Activated CD8-positive, alpha-beta T cell treated with anti-CD3 and anti-CD28 coated beads for 36 hours (primary cell): ENCODE results near the gene S100A8. TPM values are rescaled to one million over a fixed set of nuclear protein-coding genes. Genes with fewer than 3 reads are reported as not detected.

Source experiments
- ATAC-seq: fragments of 200-7000 bp; cut with Tn5 transposase; one replicate; pipeline ENCODE4 v1.10.0; 2021; ENCODE audit warnings: mild to moderate bottlenecking, moderate library complexity
- CTCF ChIA-PET: fragments of 350-600 bp; sonication (Branson Sonifier 250); formaldehyde crosslinking; loops from one replicate; lab custom pipeline; 2021; ENCODE audit warnings: antibody characterized with exemption; lab: Charles Lee
- POLR2A ChIA-PET: fragments of 350-600 bp; sonication (Branson Sonifier 250); formaldehyde crosslinking; loops from one replicate; lab custom pipeline; 2021; ENCODE audit warnings: antibody characterized with exemption; lab: Charles Lee
- DNase-seq: peaks from one replicate; pipeline ENCODE4 v3.0.0-alpha.2; 2020
- H3K27ac Mint-ChIP-seq: one replicate; pipeline ENCODE4 v1.8.0; 2021; ENCODE audit warnings: mild to moderate bottlenecking, mixed read lengths
- H3K27me3 Mint-ChIP-seq: one replicate; pipeline ENCODE4 v1.8.0; 2021; ENCODE audit warnings: mixed read lengths
- H3K36me3 Mint-ChIP-seq: one replicate; pipeline ENCODE4 v1.8.0; 2021; ENCODE audit warnings: low read depth, mixed read lengths
- H3K4me1 Mint-ChIP-seq: one replicate; pipeline ENCODE4 v1.8.0; 2021; ENCODE audit warnings: low read depth, mixed read lengths
- H3K4me3 Mint-ChIP-seq: one replicate; pipeline ENCODE4 v1.8.0; 2021; ENCODE audit warnings: mild to moderate bottlenecking, moderate library complexity, mixed read lengths
- H3K9me3 Mint-ChIP-seq: one replicate; pipeline ENCODE4 v1.8.0; 2021; ENCODE audit warnings: mixed read lengths
- CTCF ChIP-seq: fragments of 200-600 bp; IDR thresholded peaks from one replicate; pipeline ENCODE4 v1.8.0; 2022; ENCODE audit warnings: antibody characterized with exemption, mild to moderate bottlenecking
- intact Hi-C: fragments of 100-400 bp; cut with micrococcal nuclease; formaldehyde crosslinking; loops from one replicate; pipeline ENCODE4 v1.10.0; 2022
- total RNA-seq, 2 experiments: library from RNA; stranded (reverse); gene quantifications; one replicate each; pipeline ENCODE4 v1.2.3, GENCODE V29; 2021

Gene S100A8
- total RNA-seq, 2 experiments from 2014 or later: not detected

GRCh38 chr1:153395776-153396175 lies 4.9 kb upstream of the S100A8 start:
- no peak overlapping the region for H3K4me3 Mint-ChIP-seq
- no peaks in the 10 kb centered on the region for H3K4me1 Mint-ChIP-seq
- intact Hi-C loops: no loop called here
- DNase-seq (no peak), ATAC-seq (no peak)
- TF ChIP-seq CTCF: no peak
- ChIA-PET POLR2A (no interaction called here), CTCF (no interaction called here)
- peaks cover 6% of the 10 kb centered on the region for H3K27me3 Mint-ChIP-seq
- H3K36me3 Mint-ChIP-seq: no peaks in the 10 kb centered on the region
- no peak overlapping the region for H3K27ac Mint-ChIP-seq
- H3K9me3 Mint-ChIP-seq: no peaks in the 10 kb centered on the region

- Mint-ChIP-seq H3K36me3 (no peaks in the 10 kb centered on the region), H3K4me3 (no peak overlapping the region), H3K9me3 (no peaks in the 10 kb centered on the region), H3K27me3 (peaks cover 6% of the 10 kb centered on the region), H3K27ac (no peak overlapping the region), H3K4me1 (no peaks in the 10 kb centered on the region)
- DNase-seq (no peak), ATAC-seq (no peak)
- intact Hi-C loops: no loop called here
- ChIA-PET CTCF (no interaction called here), POLR2A (no interaction called here)
- TF ChIP-seq CTCF: no peak
Measured at GRCh38 chr1:153395136-153395685, 4.3 kb upstream of the S100A8 start.

GRCh38 chr1:153394391-153394790 lies 3.5 kb upstream of the S100A8 start:
- intact Hi-C loops: no loop called here
- ChIA-PET CTCF (no interaction called here), POLR2A (no interaction called here)
- H3K27ac Mint-ChIP-seq: no peak overlapping the region
- no peaks in the 10 kb centered on the region for H3K9me3 Mint-ChIP-seq
- DNase-seq (no peak), ATAC-seq (no peak)
- H3K36me3 Mint-ChIP-seq: no peaks in the 10 kb centered on the region
- no peak for TF ChIP-seq CTCF
- no peak overlapping the region for H3K4me3 Mint-ChIP-seq
- no peaks in the 10 kb centered on the region for H3K4me1 Mint-ChIP-seq
- H3K27me3 Mint-ChIP-seq: peaks cover 6% of the 10 kb centered on the region

GRCh38 chr1:153393926-153394325 lies 3.1 kb upstream of the S100A8 start:
- Mint-ChIP-seq H3K9me3 (no peaks in the 10 kb centered on the region), H3K27ac (no peak overlapping the region), H3K27me3 (peaks cover 6% of the 10 kb centered on the region), H3K4me1 (no peaks in the 10 kb centered on the region), H3K36me3 (no peaks in the 10 kb centered on the region), H3K4me3 (no peak overlapping the region)
- intact Hi-C loops: no loop called here
- DNase-seq (no peak), ATAC-seq (no peak)
- CTCF ChIA-PET: no interaction called here
- TF ChIP-seq CTCF: no peak
- POLR2A ChIA-PET: no interaction called here

- no peaks in the 10 kb centered on the region for H3K36me3 Mint-ChIP-seq
Measured at GRCh38 chr1:153392822-153393221, 1.9 kb upstream of the S100A8 start.

More at GRCh38 chr1:153392822-153393221, 1.9 kb upstream of the S100A8 start:
- no peak for TF ChIP-seq CTCF
- Mint-ChIP-seq H3K27me3 (peaks cover 6% of the 10 kb centered on the region), H3K27ac (no peak overlapping the region), H3K4me1 (no peaks in the 10 kb centered on the region), H3K9me3 (no peaks in the 10 kb centered on the region), H3K4me3 (no peak overlapping the region)
- ChIA-PET POLR2A (no interaction called here), CTCF (no interaction called here)
- intact Hi-C loops: no loop called here
- no peak for ATAC-seq
- no peak for DNase-seq
